SK-N-SH (cell line): ENCODE results near the gene NLN. TPM values are rescaled to one million over a fixed set of nuclear protein-coding genes. Genes with fewer than 3 reads are reported as not detected.
"Not testable (repeated sequence)": the region's sequence is repeated elsewhere in the genome, so short reads cannot be mapped to it uniquely, and the experiment has no call there.

Source experiments
- CTCF ChIA-PET: fragments of 300-600, 350-600 bp; formaldehyde crosslinking; extraction: SDS; loops from one replicate; lab custom pipeline; 2021; lab: Yijun Ruan, JAX
- POLR2A ChIA-PET: fragments of 350-600 bp; sonication (Branson Sonifier 250); formaldehyde crosslinking; extraction: SDS; loops from one replicate; lab custom pipeline; 2020; ENCODE audit warnings: antibody characterized with exemption, inconsistent platforms; lab: Yijun Ruan, JAX
- DNase-seq: peaks from one replicate; pipeline ENCODE4 v3.0.0; 2012
- H2AFZ ChIP-seq: fragments of 200-600 bp; sonication (generic); 2 replicates; pipeline ENCODE4 v1.8.1; 2016; ENCODE audit warnings: antibody characterized with exemption, mild to moderate bottlenecking, low read depth
- H3F3A ChIP-seq: fragments of 200-600 bp; sonication (generic); replicated peaks from 2 replicates; pipeline ENCODE3; 2016; ENCODE audit warnings: antibody characterized with exemption, mild to moderate bottlenecking; ENCODE audit not compliant: insufficient read depth
- H3K27ac ChIP-seq, 2 experiments: fragments of 200-500 bp in 1 of 2; fragments of 200-600 bp in 1 of 2; sonication (Bioruptor generic) in 1 of 2; sonication (generic), shearing (Covaris generic) in 1 of 2; 2 replicates each; pipeline versions ENCODE4 v1.5.1 to v1.6.1; 2014 to 2016; ENCODE audit warnings: low read depth in 2 of 2, inconsistent platforms in 1 of 2, low read length in 1 of 2, mild to moderate bottlenecking in 1 of 2, mixed read lengths in 1 of 2
- H3K27me3 ChIP-seq: fragments of 200-600 bp; sonication (generic), shearing (Covaris generic); 2 replicates; pipeline ENCODE4 v1.6.1; 2016; ENCODE audit warnings: mixed run types; ENCODE audit not compliant: insufficient read depth
- H3K36me3 ChIP-seq, 2 experiments: fragments of 200-500 bp in 1 of 2; fragments of 200-600 bp in 1 of 2; sonication (Bioruptor generic) in 1 of 2; sonication (generic) in 1 of 2; replicated peaks in 1 of 2; 2 replicates each; pipeline versions ENCODE3 to v1.5.1; 2014 to 2016; ENCODE audit warnings: low read length in 1 of 2, mild to moderate bottlenecking in 1 of 2; ENCODE audit not compliant: insufficient read depth in 2 of 2, control insufficient read depth in 1 of 2
- H3K4me1 ChIP-seq, 2 experiments: fragments of 200-500 bp in 1 of 2; fragments of 200-600 bp in 1 of 2; sonication (Bioruptor generic) in 1 of 2; sonication (generic), shearing (Covaris generic) in 1 of 2; 2 replicates each; pipeline versions ENCODE4 v1.5.1 to v1.6.1; 2014 to 2016; ENCODE audit warnings: low read depth in 1 of 2, low read length in 1 of 2, mixed run types in 1 of 2; ENCODE audit not compliant: insufficient read depth in 2 of 2, control insufficient read depth in 1 of 2
- H3K4me2 ChIP-seq: fragments of 200-600 bp; sonication (generic), shearing (Covaris generic); 2 replicates; pipeline ENCODE4 v1.6.1; 2017; ENCODE audit warnings: mixed run types
- H3K4me3 ChIP-seq, 2 experiments: fragments of 200-500 bp in 1 of 2; fragments of 200-600 bp in 1 of 2; sonication (Bioruptor generic) in 1 of 2; sonication (generic), shearing (Covaris generic) in 1 of 2; 2 replicates each; pipeline versions ENCODE4 v1.5.1 to v1.8.1; 2014 to 2016; ENCODE audit warnings: low read depth in 2 of 2, inconsistent platforms in 1 of 2, low read length in 1 of 2, mild to moderate bottlenecking in 1 of 2, mixed read lengths in 1 of 2, moderate library complexity in 1 of 2
- H3K79me2 ChIP-seq: fragments of 200-600 bp; sonication (generic); 2 replicates; pipeline ENCODE4 v1.8.1; 2017; ENCODE audit warnings: mild to moderate bottlenecking; ENCODE audit not compliant: insufficient read depth
- H3K9ac ChIP-seq: fragments of 200-600 bp; sonication (generic); 2 replicates; pipeline ENCODE4 v1.6.1; 2017; ENCODE audit warnings: mixed run types
- H3K9me2 ChIP-seq: fragments of 200-600 bp; sonication (generic); 2 replicates; pipeline ENCODE4 v1.6.1; 2017; ENCODE audit warnings: mixed run types
- H3K9me3 ChIP-seq: fragments of 200-600 bp; sonication (generic); 2 replicates; pipeline ENCODE4 v1.6.1; 2017; ENCODE audit warnings: mixed run types, mild to moderate bottlenecking, moderate library complexity
- H4K20me1 ChIP-seq: fragments of 200-600 bp; sonication (generic); 2 replicates; pipeline ENCODE4 v1.6.1; 2017; ENCODE audit warnings: mild to moderate bottlenecking, mixed run types; ENCODE audit not compliant: insufficient read depth
- ELF1 ChIP-seq: IDR thresholded peaks from 2 replicates; pipeline ENCODE4 v1.4.0; 2012
- EP300 ChIP-seq, 2 experiments: IDR thresholded peaks; 2 replicates each; pipeline versions ENCODE4 v1.4.0 to v1.6.1; 2012; ENCODE audit warnings: borderline replicate concordance in 1 of 2, low read depth in 1 of 2, low read length in 1 of 2
- EZH2phosphoT487 ChIP-seq: fragments of 200-600 bp; sonication (generic); IDR thresholded peaks from 2 replicates; pipeline ENCODE4 v1.6.1; 2017; ENCODE audit warnings: low read depth, mixed run types, mild to moderate bottlenecking, antibody characterized with exemption, moderate library complexity, borderline replicate concordance
- FOSL2 ChIP-seq: IDR thresholded peaks from 2 replicates; pipeline ENCODE4 v1.4.0; 2012; ENCODE audit warnings: low read depth, mild to moderate bottlenecking, moderate library complexity, borderline replicate concordance
- FOXJ3 ChIP-seq: sonication (generic); formaldehyde crosslinking; IDR thresholded peaks from 2 replicates; pipeline ENCODE4 v1.5.1; 2020; ENCODE audit warnings: mild to moderate bottlenecking, missing genetic modification reagents
- GABPA ChIP-seq: IDR thresholded peaks from 2 replicates; pipeline ENCODE4 v1.4.0; 2012; ENCODE audit warnings: low read depth, mild to moderate bottlenecking
- NRF1 ChIP-seq: IDR thresholded peaks from 2 replicates; pipeline ENCODE4 v1.6.1; 2012; ENCODE audit warnings: low read depth, mild to moderate bottlenecking, low read length
- RCOR1 ChIP-seq: fragments of 150-350 bp; IDR thresholded peaks from 2 replicates; pipeline ENCODE4 v1.6.1; 2017; ENCODE audit warnings: antibody characterized with exemption, low read length
- RFX5 ChIP-seq: IDR thresholded peaks from 2 replicates; pipeline ENCODE4 v1.6.1; 2012; ENCODE audit warnings: mild to moderate bottlenecking, improper control_type of control experiment, low read length
- SIN3A ChIP-seq: IDR thresholded peaks from 2 replicates; pipeline ENCODE4 v1.6.1; 2012; ENCODE audit warnings: low read depth, mild to moderate bottlenecking, low read length, moderate library complexity, borderline replicate concordance
- TCF12 ChIP-seq: IDR thresholded peaks from 2 replicates; pipeline ENCODE4 v1.4.0; 2012
- TEAD4 ChIP-seq: IDR thresholded peaks from 2 replicates; pipeline ENCODE4 v1.4.0; 2012; ENCODE audit warnings: mild to moderate bottlenecking, borderline replicate concordance; ENCODE audit not compliant: insufficient read depth
- USF1 ChIP-seq: IDR thresholded peaks from 2 replicates; pipeline ENCODE4 v1.4.0; 2012; ENCODE audit warnings: low read depth, borderline replicate concordance
- WGBS: methylation state at CpG from one replicate; pipeline ENCODE4 v1.1.6; 2017; ENCODE audit warnings: low lambda C conversion rate; 5-methylcytosine and 5-hydroxymethylcytosine counted together
- polyA plus RNA-seq, 3 experiments: library from polyadenylated mRNA; depleted of rRNA; stranded (reverse); fragments of >200 nt; gene quantifications; 2 replicates each; pipeline ENCODE4 v1.2.3, GENCODE V29; 2012
- TF ChIP-seq, protein P1 (sequence below): IDR thresholded peaks from 2 replicates; pipeline ENCODE4 v1.4.0; 2012; ENCODE audit warnings: low read depth
- TF ChIP-seq, protein P2 (sequence below): fragments of 200-600 bp; sonication (generic); IDR thresholded peaks from 2 replicates; pipeline ENCODE4 v1.6.1; 2017; ENCODE audit warnings: antibody characterized with exemption, mild to moderate bottlenecking, moderate library complexity
- TF ChIP-seq, protein P3 (sequence below): IDR thresholded peaks from 2 replicates; pipeline ENCODE4; 2012
- TF ChIP-seq, protein P4 (sequence below): fragments of 150-350 bp; IDR thresholded peaks from 2 replicates; pipeline ENCODE4 v1.6.1; 2017; ENCODE audit warnings: antibody characterized with exemption, low read length, low read depth, borderline replicate concordance

NLN gene
- polyA plus RNA-seq, 1 of the 3 experiments (the other 2 are of a cell fraction), result 17.1 TPM

DNA sequence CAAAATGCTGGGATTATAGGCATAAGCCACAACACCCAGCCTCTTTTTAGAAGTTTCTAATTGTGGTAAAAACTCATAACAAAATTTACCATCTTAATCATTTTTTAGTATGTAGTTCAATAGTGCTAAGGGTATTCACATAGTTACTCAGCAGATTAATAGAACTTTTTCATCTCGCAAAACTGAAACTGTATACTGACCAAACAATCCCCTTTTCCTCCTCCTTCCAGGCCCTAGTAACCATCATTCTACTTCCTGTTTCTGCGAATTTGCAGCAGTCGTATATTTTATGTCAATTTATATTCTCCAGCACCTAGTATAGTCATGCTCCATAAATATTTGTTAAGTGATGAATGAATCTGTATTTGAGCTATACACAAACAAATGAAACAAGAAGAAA, 118.1 kb downstream of the NLN start:
- Histone ChIP-seq H3K4me3 (no peak overlapping the region), H4K20me1 (no peaks in the 10 kb centered on the region), H3K9ac (no peak overlapping the region), H3K4me1 (no peaks in the 10 kb centered on the region), H3K27me3 (no peaks in the 10 kb centered on the region), H3K4me2 (no peak overlapping the region), H3K27ac (no peak overlapping the region), H3K9me3 (no peaks in the 10 kb centered on the region), H3K9me2 (no peaks in the 10 kb centered on the region), H2AFZ (no peak overlapping the region), H3K79me2 (no peaks in the 10 kb centered on the region), H3F3A (peaks cover 5% of the 10 kb centered on the region), H3K36me3 (peaks cover 0 to 8% of the 10 kb centered on the region in 2 experiments)
- WGBS, result 88% methylated on average over 3 of the region's 3 CpGs
- no peak for DNase-seq
- ChIA-PET CTCF (interaction anchor here (1.0 to 1.6 kb wide), 2 partner anchors 9 to 12 kb away, joined by 3 read pairs; no protein-coding TSS in a partner anchor), POLR2A (no interaction called here)
- no peak for TF ChIP-seq SIN3A
- TF ChIP-seq TCF12, result no peak
- TF ChIP-seq ELF1, result no peak
- TF ChIP-seq, protein P1, sequence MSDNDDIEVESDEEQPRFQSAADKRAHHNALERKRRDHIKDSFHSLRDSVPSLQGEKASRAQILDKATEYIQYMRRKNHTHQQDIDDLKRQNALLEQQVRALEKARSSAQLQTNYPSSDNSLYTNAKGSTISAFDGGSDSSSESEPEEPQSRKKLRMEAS, result no peak
- TF ChIP-seq, protein P2, sequence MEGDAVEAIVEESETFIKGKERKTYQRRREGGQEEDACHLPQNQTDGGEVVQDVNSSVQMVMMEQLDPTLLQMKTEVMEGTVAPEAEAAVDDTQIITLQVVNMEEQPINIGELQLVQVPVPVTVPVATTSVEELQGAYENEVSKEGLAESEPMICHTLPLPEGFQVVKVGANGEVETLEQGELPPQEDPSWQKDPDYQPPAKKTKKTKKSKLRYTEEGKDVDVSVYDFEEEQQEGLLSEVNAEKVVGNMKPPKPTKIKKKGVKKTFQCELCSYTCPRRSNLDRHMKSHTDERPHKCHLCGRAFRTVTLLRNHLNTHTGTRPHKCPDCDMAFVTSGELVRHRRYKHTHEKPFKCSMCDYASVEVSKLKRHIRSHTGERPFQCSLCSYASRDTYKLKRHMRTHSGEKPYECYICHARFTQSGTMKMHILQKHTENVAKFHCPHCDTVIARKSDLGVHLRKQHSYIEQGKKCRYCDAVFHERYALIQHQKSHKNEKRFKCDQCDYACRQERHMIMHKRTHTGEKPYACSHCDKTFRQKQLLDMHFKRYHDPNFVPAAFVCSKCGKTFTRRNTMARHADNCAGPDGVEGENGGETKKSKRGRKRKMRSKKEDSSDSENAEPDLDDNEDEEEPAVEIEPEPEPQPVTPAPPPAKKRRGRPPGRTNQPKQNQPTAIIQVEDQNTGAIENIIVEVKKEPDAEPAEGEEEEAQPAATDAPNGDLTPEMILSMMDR, result no peak
- TF ChIP-seq, protein P3, sequence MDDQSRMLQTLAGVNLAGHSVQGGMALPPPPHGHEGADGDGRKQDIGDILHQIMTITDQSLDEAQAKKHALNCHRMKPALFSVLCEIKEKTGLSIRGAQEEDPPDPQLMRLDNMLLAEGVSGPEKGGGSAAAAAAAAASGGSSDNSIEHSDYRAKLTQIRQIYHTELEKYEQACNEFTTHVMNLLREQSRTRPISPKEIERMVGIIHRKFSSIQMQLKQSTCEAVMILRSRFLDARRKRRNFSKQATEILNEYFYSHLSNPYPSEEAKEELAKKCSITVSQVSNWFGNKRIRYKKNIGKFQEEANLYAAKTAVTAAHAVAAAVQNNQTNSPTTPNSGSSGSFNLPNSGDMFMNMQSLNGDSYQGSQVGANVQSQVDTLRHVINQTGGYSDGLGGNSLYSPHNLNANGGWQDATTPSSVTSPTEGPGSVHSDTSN, result no peak
- no peak for TF ChIP-seq USF1
- TF ChIP-seq NRF1, result no peak
- TF ChIP-seq EP300 (IDR thresholded peaks at IDR 0.05; ENCODE audit: borderline replicate concordance in 1 of 2, low read depth in 1 of 2, low read length in 1 of 2), result no peak
- TF ChIP-seq TEAD4, result no peak
- no peak for TF ChIP-seq GABPA
- TF ChIP-seq, protein P4, sequence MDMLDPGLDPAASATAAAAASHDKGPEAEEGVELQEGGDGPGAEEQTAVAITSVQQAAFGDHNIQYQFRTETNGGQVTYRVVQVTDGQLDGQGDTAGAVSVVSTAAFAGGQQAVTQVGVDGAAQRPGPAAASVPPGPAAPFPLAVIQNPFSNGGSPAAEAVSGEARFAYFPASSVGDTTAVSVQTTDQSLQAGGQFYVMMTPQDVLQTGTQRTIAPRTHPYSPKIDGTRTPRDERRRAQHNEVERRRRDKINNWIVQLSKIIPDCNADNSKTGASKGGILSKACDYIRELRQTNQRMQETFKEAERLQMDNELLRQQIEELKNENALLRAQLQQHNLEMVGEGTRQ, result no peak
- no peak for TF ChIP-seq RFX5
- TF ChIP-seq FOXJ3 (CRISPR knock-in tag), result no peak
- no peak for TF ChIP-seq RCOR1
- TF ChIP-seq EZH2phosphoT487, result no peak
- TF ChIP-seq FOSL2, result no peak

DNA sequence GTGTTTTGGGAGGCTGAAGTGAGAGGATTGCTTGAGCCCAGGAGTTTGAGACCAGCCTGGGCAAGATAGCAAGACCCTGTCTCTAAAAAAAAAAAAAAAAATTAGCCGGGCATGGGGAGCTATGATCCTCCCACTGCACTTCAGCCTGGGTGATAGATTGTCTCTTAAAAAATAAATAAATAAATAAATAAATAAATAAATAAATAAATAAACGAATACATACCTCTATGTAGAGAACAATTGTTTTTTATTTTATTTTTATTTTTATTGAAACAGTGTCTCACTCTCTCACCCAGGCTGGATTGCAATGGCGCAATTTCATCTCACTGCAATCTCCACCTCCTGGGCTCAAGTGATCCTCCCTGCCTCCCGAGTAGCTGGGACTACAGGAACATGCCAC, 122.8 kb downstream of the NLN start:
- H3K27me3 ChIP-seq, H3K4me3 ChIP-seq, H3K9me2 ChIP-seq, H3K79me2 ChIP-seq, CTCF ChIA-PET, H3K9me3 ChIP-seq, H3K36me3 ChIP-seq, H2AFZ ChIP-seq, H3F3A ChIP-seq, H3K9ac ChIP-seq, DNase-seq, H3K4me1 ChIP-seq, H3K4me2 ChIP-seq, H4K20me1 ChIP-seq, POLR2A ChIA-PET, H3K27ac ChIP-seq: not testable (repeated sequence)
- WGBS, result 91% methylated on average over 4 of the region's 4 CpGs
